Measurements from ENCODE around the gene CNPPD1.

Gene CNPPD1

GRCh38 chr2:219122202-219122980 lies 54.3 kb downstream of the CNPPD1 start:
- DNase-seq (ENCODE audit: low spot score) = no peak

Measured in AG08396 (cell line).